GM15510 (cell line): ENCODE data around the gene MRPL27.

Source experiments
- POLR2A ChIP-seq: IDR thresholded peaks from 3 replicates; pipeline ENCODE4 v1.6.1; 2011; ENCODE audit warnings: borderline replicate concordance; ENCODE audit not compliant: insufficient read length; ENCODE audit errors: extremely low read depth

The MRPL27 gene

GRCh38 chr17:50372758-50373556 is at the start of gene MRPL27, which contains the start of gene EME1:
MRPL27 (minus strand) TSS chr17:50373184; CDS start chr17:50373170, 14 bp downstream.
EME1 (plus strand) TSS chr17:50373229; CDS start chr17:50375209, 1,980 bp downstream.
- peak; percentile 75 for TF ChIP-seq POLR2A

GRCh38 chr17:50422738-50423137 is 49.8 kb upstream of the MRPL27 start:
- no peak for TF ChIP-seq POLR2A

- TF ChIP-seq POLR2A: no peak
These were observed 48.5 kb upstream of the MRPL27 start for GRCh38 chr17:50421308-50422051.

DNA sequence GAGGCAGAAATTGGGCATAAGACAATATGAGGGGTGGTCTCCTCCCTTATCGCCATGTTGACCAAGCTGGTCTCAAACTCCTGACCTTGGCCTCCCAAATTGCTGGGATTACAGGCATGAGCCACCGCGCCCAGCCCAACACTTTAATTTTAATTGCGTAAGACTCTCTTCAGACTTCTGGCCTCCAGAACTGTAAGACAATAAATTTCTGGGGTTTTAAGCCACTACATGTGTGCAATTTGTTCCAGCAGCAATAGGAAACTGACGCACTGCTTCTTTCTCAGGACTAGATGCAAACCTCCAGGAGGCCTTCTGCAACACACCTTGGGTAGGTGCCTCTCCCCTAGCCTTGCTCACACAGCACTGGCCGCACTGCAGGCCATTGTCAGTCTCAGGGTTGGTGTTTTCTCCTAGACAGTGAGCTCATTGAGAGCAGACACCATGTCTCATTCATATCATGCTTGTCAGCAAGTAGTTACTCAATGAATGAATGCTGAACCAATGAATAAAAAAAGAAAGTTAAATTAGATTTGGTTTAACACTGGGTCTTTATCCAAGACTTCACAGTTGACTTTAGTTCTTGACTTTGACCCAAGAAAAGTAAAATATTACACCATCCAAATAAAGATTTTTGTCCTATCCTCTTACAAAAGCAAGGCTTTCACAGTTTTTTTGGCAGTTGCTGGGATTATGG is 47.6 kb upstream of the MRPL27 start:
- no peak for TF ChIP-seq POLR2A

- TF ChIP-seq POLR2A: no peak
These were observed 41.8 kb upstream of the MRPL27 start for GRCh38 chr17:50414808-50415207.

DNA sequence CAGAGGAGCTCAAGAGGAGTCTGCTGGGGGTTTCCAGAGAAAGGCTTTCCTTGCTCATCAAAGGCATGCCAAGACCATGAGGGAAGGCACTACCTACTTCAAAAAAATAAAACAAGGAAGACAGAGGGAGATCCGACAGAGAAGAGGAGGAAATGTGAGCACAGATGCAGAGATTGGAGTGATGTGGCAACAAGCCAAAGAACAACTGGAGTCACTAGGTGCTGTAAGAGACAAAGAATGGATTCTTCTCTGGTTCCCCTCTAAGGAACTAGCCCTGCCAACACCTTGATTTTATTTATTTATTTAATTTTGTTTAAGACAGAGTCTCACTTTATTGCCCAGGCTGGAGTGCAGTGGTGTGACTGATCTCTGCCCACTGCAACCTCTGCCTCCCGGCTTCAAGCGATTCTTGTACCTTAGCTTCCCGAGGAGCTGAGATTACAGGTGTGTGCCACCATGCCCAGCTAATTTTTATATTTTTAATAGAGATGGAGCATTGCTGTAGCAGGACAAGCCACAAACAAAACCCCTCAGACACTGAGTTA is 39.3 kb upstream of the MRPL27 start:
- no peak for TF ChIP-seq POLR2A

DNA sequence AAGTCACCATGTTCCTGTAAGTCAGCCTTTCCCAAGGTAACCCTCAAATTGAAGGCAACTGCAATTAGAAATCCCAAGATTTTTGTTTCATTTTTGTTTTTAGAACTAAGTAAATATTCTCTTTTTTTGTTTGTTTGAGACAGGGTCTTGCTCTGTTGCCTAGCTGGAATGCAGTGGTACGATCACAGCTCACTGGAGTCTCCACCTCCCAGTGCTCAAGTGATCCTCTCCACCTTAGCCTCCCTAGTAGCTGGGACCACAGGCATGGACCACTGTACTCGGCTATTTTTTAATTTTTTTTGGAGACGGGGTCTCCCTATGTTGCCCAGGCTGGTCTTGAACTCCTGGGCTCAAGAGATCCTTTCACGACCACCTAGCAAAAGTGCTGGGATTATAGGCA is 34.9 kb upstream of the MRPL27 start:
- TF ChIP-seq POLR2A: no peak

DNA sequence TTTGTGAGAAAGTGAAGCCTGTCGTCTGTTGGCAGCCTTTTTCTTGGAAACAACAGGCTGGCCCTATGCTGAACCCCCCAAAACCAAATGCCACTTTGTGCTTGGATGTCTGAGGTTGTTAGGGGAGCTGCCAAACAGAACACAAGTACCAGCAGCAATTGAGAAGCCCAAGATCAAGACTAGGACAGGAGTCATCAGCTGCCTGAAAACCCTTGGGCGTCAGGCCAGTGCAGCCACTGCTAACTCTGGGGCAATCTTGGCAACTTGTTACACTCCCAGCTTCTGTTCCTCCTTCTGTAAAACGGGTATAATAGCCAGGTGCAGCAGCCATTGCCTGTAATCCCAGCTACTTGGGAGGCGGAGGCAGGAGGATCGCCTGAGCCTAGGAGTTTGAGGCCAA is 33.6 kb upstream of the MRPL27 start:
- no peak for TF ChIP-seq POLR2A

DNA sequence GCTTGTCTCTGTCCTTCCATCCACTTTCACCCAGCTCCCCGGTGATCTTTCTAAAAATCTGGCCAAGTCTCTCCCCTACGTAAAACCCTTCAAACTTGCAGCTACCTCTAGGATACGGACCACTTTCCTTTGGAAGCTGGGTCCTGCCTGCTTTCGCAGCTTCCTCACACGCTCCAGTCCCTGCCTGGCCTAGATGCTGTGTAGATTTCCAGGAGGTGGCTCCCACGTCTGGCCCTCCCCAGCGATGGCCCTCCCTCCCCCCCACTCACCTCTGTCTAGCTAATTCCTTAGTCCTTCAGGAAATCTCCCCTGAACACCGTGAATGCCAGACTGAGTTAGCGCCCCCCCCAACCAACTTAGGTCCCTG is 24.9 kb upstream of the MRPL27 start:
- no peak for TF ChIP-seq POLR2A

DNA sequence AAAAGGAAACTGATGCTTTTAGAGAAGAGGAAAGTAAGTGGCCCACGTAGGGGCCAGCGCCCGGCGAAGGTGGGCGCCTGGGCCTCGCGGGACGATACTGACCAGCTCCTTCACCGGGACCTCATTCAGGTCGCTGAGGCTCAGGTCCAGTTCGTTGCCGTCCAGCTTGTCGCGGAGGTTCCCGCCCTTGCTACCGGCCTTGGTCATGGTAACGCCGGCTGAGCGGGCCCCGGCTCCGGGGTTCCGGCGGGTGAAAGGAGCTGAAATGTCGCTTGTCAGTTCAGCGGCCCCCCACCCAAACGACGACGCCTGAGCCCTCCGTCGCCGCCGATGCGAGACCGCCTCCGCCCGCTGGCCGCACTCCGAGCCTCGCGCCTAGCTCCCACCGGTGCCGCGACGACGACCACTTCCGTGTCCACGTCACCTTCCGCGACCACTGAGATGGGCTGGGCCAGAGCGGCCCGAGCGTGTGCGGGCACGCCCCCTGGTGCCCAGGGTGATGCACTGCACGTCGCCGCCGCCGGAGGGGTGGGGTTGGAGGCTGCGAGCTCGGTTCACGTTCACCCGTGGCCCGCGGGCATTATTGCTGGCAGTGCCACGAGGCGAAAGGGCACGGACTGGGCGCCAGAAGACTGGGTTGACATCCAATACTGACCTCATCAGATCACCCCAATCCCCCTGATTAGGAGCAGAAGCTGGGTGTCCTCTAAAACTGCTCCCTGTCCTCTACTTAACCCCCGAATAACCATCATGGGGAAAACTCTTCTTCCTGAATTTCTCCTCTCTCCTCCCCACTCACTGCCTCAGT is 24.3 kb upstream of the MRPL27 start, which contains the start of gene LRRC59:
TSS of gene LRRC59 (minus strand) at position 413 of the 808 bp plus-strand sequence. CDS start at position 207, 206 bp downstream.
- peak; percentile 94 for TF ChIP-seq POLR2A

GRCh38 chr17:50396261-50397110 is 23.5 kb upstream of the MRPL27 start:
- TF ChIP-seq POLR2A: no peak

GRCh38 chr17:50394711-50395110 is 21.7 kb upstream of the MRPL27 start:
- TF ChIP-seq POLR2A: no peak

- no peak for TF ChIP-seq POLR2A
These were observed 20.7 kb upstream of the MRPL27 start for GRCh38 chr17:50393700-50394099.
